GM21723 (cell line): ENCODE data around the gene ZNF177.
"Not testable (repeated sequence)": the region's sequence is repeated elsewhere in the genome, so short reads cannot be mapped to it uniquely, and the experiment has no call there.

Experiments used
- ATAC-seq: cut with Tn5 transposase; IDR thresholded peaks from one replicate; pipeline ENCODE4 v1.9.1; 2021; ENCODE audit warnings: mild to moderate bottlenecking, moderate library complexity; ENCODE audit not compliant: unreplicated experiment

ZNF177 gene

DNA sequence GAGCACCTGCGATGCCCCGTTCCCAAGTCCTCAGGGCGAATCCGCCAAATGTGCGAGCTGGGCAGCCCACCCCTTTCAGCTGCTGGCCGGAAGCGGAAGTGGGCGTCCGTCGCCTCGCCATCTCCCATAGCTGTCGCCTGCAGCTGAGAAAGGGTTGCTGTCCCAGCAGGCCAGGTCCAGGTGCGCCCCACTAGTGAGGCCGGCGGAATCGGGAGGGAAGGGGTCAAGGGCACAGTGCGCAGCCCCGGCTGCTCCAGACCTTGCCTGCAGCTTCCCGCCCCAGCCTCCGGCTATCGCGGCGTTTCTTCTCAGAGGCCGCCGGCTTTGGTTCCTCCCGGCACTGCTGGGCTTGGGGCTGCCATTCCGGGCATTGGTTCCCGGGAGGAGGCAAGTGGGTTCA, at the start of gene ZNF177:
TSS of gene ZNF177 (plus strand) at position 109 of the 400 bp plus-strand sequence. CDS start 15,299 bp downstream, outside the sequence.
- no peak for ATAC-seq

DNA sequence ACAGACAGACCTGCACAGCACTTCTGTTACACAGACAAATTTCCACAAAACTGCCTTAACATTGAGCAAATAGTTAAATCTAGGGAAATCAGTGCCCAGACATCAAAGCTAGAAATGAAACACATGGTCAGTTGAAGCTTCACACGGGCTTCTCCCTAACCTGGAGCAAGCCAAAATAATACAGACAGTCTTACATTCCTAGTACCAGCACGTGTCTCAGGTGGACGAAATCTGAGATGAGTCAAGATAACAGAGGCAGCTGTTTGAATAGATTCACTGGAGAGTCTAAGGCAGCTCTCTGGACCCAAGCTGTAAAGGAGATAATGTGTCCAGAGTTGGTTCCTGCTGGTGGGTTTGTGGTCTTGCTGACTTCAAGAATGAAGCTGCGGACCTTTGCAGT, 49.1 kb upstream of the ZNF177 start:
- ATAC-seq: no peak

DNA sequence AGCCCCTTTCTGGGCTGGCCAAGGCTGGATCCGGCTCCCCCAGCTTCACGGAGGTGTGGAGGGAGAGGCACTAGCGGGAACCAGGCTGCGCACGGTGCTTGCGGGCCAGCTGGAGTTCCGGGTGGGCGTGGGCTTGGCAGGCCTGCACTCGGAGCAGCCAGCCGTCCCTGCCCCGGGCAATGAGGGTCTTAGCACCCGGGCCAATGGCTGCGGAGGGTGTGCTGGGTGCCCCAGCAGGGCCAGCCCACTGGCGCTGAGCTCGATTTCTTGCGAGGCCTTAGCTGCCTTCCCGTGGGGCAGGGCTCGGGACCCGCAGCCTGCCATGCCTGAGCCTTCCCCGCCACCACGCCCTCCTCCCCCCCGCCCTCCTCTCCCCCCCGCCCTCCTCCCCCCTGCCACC, 41.5 kb upstream of the ZNF177 start:
- ATAC-seq: no peak

DNA sequence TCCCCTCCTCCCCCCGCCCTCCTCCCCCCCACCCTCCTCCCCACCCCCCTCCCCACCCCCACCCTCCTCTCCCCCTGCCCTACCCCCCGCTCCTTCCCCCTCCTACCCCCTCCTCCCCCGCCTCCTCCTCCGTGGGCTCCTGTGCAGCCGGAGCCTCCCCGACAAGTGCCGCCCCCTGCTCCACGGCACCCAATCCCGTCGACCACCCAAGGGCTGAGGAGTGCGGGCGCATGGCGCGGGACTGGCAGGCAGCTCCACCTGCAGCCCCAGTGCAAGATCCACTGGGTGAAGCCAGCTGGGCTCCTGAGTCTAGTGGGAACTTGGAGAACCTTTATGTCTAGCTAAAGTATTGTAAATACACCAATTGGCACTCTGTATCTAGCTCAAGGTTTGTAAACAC, 41.1 kb upstream of the ZNF177 start:
- not testable (repeated sequence) for ATAC-seq

DNA sequence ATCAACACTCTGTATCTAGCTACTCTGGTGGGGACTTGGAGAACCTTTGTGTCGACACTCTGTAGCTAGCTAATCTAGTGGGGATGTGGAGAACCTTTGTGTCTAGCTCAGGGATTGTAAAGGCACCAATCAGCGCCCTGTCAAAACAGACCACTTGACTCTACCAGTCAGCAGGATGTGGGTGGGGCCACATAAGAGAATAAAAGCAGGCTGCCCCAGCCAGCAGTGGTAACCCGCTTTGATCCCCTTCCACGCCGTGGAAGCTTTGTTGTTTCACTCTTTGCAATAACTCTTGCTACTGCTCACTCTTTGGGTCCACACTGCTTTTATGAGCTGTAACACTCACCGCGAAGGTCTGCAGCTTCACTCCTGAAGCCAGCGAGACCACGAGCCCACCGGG, 40.6 kb upstream of the ZNF177 start:
- not testable (repeated sequence) for ATAC-seq

DNA sequence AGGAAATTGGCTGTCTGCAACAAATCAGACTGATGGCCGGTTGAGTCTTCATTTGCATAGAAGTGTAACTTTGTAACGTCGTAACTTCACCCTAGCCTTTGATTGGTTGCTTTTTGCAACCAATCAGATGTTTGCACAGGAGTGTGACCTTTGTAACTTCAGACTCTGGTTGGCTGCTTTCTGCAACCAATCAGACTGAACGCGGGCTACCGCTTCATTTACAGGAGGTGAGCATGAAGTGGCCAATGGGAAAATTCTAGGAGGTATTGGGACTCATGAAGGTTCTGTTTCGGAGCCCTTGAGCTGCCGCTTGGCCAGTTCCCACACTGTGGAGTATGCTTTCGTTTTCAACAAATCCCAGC, 39.3 kb upstream of the ZNF177 start:
- ATAC-seq: peak; percentile 37

DNA sequence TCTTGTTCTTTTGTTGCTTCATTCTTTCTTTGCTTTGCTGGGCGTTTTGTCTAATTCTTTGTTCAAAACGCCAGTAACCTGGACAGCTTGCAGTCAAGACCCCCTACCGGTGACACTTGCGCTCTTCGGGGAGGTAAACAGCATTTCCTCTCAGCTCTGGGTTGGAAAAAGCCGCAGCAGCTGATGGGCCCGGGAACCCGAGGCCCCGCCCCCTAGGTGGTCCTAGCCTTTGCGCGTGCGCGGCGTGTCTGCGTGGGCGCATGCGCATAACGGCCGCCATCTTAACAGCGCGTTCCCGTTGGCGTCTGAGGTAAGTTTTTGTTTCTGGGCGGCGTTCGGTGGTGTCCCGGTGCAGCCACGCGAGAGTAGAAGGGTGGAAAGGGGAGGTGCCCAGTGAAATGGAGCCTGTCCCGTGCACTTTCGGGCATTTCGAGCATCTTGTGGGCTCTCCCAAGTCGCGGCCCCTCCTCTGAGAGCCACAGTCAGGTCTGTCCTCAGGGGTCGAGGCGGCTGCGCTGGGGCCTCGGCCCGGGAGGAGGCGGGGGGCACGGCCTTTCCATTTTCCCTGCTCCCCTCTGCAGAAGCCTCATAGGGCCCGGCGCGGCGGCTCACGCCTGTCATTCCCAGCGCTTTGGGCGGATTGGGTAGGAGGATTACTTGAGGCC, 38.8 kb upstream of the ZNF177 start, which contains the start of gene ZNF559:
TSS of gene ZNF559 (plus strand) at position 261 of the 665 bp plus-strand sequence. CDS start 14,371 bp downstream, outside the sequence.
- ATAC-seq: peak; percentile 96

DNA sequence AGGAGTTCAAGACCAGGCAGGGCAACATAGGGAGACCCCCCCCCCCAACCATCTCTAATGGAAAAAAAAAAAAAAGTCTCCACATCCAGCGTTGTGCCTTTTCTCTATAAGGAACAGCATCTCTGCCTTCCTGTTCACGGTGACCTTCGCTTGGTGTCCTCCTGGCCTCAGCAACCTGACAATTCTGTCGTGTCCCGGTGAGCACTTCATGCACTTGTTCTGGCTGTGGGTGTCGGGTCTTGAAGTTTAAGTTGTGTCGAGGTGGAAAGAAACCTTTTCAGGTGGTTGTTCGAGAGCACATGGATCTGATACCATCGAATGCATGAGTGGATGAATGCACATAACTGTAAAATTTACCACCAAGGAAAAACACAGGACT, 38.2 kb upstream of the ZNF177 start:
- ATAC-seq: no peak

DNA sequence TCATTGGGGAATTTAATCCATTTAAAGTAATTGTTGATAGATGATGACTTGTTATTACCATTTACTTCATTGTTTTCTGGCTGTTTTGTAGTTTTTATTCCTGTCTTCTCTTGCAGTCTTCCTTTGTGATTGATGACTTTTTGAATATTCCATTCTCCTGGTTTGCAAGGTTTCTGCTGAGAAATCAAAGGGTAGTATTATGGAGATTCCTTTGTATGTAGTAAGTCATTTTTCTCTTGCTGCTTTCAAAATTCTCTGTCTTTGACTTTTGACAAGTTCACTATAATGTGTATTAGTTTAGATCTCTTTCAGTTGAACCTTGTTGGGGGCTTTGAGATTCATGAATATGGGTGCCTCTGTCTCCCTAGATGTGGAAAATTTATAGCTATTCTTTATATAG, 32.8 kb upstream of the ZNF177 start:
- ATAC-seq: no peak

DNA sequence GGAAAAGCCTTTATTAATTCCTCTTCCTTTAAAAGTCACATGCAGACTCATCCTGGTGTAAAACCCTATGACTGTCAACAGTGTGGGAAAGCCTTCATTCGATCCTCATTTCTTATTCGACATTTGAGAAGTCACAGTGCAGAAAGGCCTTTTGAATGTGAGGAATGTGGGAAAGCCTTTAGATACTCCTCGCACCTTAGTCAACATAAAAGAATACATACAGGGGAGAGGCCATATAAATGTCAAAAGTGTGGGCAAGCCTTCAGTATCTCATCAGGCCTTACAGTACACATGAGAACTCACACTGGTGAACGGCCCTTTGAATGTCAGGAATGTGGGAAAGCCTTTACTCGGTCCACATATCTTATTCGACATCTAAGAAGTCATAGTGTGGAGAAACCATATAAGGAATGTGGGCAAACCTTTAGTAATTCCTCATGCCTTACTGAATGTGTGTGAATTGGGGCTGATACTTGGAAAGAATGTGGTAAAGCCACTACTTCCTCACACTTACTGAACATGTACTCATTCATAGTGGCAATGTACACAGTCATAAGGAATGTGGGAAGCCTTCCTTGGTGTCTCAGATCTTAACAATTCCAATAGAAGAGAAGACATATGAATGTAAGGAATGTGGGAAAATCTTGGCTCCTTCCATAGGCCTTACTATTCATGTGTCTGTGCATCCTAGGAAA, 20.1 kb upstream of the ZNF177 start:
- no peak for ATAC-seq

DNA sequence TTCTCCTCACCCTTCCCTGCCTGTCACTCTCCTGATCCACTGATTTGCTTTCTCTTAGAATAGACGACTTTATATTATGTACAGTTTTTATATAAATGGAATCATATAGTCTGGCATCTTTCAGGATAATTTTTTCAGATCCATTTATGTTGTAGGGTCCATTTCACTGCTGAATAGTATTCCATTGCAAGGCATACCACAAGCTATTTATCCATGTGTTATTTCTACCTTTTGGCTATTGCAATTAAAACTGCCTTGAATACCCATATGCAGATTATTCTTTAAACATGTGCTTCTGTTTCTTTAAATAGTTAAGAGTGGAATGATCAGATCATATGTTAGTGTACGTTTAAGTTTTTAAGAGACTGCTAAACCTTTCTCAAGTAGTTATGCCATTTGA, 17.8 kb upstream of the ZNF177 start:
- ATAC-seq: no peak

DNA sequence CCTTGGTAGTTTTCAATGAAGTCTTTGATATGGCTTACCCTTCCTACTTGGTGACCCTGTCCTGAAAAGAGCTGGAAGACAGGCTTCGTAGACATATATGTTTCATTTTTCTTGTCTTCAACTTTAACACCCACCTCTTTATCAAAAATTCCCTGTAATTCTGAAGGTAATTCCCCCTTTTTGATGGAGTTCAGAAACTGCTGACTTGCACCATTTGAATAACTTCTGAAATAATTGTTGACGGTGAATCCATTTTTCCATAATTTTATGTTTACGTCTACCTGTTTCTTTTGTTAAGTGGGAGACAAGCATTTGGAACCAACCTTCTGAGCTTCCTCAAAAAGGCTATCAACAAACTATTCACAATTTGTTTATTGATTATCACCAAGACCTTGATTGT, 14.6 kb upstream of the ZNF177 start:
- ATAC-seq: no peak

DNA sequence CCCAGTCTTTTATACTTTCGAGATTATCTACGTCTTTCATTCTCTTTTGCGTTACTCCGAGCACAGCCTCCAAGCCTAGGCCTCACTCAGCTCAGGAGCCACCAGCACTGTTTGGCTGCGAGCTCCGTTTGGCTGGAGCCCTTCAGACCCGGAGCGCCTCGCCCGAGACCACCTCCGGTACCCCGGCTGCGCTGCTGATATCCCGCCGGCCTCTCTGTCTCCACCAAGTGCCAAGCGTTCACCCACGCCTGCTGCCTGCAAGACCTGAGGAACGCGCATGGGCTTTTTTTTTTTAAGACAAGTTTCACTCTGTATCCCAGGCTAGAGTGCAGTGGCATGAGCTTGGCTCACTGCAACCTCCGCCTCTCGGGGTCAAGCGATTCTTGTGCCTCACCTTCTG, 14.1 kb upstream of the ZNF177 start:
- ATAC-seq: no peak

DNA sequence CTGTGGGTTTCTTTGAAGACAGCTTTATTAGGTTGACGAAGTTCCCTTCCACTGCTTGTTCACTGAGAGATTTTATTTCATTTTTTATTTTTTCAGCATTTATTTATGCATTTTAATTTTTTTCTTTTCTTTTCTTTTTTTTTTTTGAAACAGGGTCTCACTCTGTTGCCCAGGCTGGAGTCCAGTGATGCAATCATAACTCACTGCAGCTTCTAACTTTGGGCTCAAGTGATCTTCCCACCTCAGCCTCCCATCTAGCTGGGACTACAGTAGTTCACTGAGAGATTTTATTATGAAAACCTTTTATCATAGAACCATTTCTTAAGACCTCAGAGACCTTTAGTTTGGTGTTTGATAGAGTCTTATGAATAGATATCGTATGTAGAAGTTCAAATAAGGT, 10.3 kb upstream of the ZNF177 start:
- no peak for ATAC-seq

DNA sequence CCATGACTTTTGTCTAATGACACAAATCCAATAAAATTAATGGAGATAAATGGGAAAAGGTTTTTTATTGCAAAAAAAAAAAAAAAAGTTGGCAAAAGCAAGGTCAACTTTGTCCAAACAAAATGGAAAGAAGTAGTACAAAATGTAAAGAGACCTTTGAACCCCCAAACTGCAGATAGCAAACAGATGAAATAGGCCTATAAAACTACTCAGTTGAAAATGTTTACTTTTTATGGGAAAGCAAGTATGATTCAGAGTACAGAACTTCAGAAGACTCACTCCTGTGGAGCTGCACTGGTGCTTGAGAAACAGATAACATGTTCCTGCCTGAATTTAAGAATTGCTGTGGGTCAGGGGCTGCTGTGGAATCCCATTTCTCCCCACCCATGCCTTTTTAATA, 9.8 kb upstream of the ZNF177 start:
- ATAC-seq: no peak

DNA sequence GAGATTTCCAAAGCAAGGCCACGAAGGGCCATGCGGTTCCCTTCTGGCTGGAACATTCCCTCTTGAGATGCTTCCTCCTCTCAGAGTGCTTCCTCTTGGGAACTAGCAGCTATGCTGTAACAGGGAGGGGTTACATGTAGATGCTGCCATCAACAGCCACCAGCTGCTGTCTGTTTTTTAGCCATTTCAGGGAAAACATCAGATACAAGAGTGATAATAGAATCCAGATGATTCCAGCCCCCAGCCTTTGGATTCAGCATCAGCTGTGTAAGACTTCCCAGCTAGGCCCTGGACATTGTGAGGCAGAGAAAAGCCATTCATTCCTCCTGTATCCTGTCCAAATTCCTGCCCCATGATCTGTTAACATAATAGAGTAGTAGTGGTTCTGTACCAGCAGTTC, 8.2 kb upstream of the ZNF177 start:
- no peak for ATAC-seq

DNA sequence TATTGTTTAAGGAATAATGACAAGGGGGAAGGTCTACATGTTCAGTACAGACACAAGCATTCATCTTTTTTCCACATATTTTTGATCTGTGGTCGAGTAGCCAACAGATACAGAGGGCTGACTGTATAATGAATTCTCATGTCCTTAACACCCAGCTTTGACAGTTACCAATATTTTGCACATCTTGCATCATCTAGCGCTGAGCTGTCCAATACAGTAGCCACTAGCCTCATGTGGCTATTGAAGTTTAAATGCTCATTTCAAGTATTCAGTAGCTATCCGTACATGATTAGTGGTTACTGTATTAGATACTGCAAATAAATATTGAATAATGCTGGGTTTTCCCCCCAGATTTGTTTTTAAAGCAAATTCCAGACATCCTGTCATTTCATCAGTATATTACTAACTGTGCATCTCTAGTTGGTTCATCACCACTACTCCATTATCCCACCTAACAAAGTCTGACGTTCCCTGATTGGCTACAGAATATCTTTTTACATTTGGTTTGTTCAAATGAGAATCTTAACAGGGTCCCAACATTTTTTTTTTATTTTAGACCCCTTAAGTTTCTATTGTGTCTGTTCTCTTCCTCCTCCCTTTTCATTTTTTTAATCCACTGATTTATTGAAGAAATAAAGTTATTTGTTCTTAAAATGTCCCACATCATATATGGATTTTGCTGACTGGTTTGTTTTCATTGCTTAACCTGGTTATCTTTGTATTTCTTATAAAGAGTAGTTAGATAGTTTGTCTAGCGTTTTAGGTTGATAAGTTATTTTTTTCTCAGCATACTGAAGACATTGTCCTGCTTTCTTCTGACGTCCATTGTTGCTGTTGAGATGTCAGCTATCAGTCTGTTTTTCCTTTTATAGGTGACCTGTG, 8.2 kb downstream of the ZNF177 start:
- no peak for ATAC-seq

DNA sequence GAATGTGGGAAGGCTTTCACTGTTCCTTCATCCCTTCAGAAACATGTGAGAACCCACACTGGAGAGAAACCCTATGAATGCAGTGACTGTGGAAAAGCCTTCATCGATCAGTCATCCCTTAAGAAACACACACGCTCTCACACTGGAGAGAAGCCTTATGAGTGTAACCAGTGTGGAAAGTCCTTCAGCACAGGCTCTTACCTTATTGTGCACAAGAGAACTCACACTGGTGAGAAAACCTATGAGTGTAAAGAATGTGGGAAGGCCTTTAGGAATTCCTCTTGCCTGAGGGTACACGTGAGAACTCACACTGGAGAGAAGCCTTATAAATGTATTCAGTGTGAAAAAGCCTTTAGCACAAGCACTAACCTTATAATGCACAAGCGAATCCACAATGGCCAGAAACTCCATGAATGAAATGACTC, 18.6 kb downstream of the ZNF177 start:
- ATAC-seq: no peak

DNA sequence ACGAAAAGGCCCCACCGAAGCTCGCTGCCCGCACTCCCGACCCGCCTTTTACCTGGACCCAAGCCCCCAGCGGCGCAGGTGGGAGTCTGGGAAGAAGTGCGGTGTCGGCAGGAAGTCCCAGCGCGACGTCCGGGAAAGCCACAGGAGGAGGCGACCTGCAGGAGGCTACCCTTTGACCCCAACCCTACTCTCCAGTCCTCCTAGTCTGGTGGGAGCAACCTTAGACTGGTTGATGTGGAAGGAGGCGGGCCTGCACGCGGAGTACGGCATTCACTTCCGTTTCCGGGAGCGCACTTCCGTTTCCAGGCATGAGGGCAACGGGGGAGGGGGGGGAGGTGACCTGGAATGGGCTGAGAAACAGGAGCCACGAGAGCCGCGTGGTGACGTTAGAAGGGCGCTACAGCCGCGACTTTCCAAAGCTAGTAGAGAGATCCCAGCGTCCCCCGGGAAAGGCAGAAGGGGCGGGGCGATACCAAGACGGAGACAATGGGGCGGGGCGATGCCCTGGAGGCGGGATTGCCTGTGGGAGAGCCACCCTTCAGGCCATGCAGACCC, 44.1 kb downstream of the ZNF177 start:
- no peak for ATAC-seq

DNA sequence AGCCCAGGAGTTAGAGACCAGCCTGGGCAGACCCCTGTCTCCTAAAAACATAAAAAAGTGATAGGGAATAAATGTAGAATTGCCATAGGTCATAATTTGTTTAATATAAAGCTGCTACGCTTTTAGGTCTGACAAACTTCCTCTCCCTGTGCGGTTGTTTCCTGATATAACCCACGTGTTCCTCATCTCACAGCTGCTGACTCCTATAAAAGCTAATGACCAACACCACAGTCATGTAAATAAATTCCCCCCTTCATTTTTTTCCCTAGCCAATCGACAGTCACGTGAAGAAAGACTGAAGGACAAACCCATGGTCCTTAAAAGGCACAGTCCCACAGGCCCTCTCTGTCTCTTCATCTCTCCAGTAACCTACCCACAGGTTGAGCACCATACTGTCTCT, 45.0 kb downstream of the ZNF177 start:
- no peak for ATAC-seq

DNA sequence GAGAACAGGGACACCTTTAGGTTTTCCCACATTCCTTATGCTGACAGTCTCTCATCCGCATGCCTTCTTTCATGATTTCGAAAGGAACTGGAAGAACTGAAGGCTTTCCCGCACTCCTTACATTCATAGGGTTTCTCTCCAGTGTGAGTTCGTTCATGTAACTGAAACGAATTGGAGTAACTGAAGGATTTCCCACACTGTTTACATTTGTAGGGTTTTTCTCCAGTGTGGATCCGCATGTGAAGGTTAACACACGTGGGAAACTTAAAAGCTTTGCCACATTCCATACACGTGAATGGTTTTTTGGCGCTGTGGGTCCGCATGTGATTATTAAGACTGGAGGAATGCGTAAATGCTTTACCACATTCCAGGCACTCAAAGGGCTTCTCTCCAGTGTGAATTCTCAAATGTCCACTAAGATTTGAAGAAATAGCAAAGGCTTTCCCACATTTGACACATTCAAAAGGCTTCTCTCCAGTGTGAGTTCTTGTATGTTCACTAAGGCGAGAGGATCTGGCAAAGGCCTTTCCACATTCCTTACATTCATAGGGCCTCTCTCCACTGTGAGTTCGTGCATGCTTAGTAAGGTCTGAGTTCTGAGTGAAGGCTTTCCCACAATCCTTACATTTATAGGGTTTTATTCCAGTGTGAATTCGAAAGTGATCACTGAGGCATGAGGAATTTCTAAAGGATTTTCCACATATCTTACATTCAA, 50.6 kb downstream of the ZNF177 start:
- no peak for ATAC-seq
